A549 (cell line): ENCODE data around the gene CRYBB1.

Experiments
- CEBPB ChIP-seq, 2 experiments: fragments of >200 bp in 1 of 2; sonication (Bioruptor Twin) in 1 of 2; formaldehyde crosslinking in 1 of 2; IDR thresholded peaks; 2 replicates each; pipeline ENCODE4 v1.6.1; 2012 to 2016
- EP300 ChIP-seq, 2 experiments: fragments of >200 bp; sonication (Bioruptor Twin); formaldehyde crosslinking; IDR thresholded peaks; 2 replicates in 1 of 2; 3 replicates in 1 of 2; pipeline ENCODE4 v1.6.1; 2016 to 2017
- ESRRA ChIP-seq: fragments of 150-350 bp; IDR thresholded peaks from 2 replicates; pipeline ENCODE4 v1.6.1; 2014; ENCODE audit warnings: mild to moderate bottlenecking, low read length, borderline replicate concordance
- HOXA7 ChIP-seq: fragments of 250-450 bp; sonication (Bioruptor Pico); IDR thresholded peaks from 2 replicates; pipeline ENCODE4 v1.5.0; 2020; ENCODE audit warnings: mild to moderate bottlenecking, moderate library complexity
- NFE2L2 ChIP-seq: fragments of 150-350 bp; conservative IDR thresholded peaks from 2 replicates; pipeline ENCODE4 v1.6.1; 2014; ENCODE audit warnings: low read length
- NR3C1 ChIP-seq: fragments of >200 bp; sonication (Bioruptor Twin); formaldehyde crosslinking; IDR thresholded peaks from 3 replicates; pipeline ENCODE4 v1.6.1; 2017
- PHF8 ChIP-seq: fragments of 200-600 bp; sonication (generic); IDR thresholded peaks from 2 replicates; pipeline ENCODE4 v1.6.1; 2016; ENCODE audit warnings: low read depth, mild to moderate bottlenecking, antibody characterized with exemption, moderate library complexity, borderline replicate concordance
- POLR2A ChIP-seq: IDR thresholded peaks from 2 replicates; pipeline ENCODE4 v1.6.1; 2012; ENCODE audit warnings: mild to moderate bottlenecking, low read length
- RAD21 ChIP-seq, 2 experiments: fragments of >200 bp in 1 of 2; sonication (Bioruptor Twin) in 1 of 2; formaldehyde crosslinking in 1 of 2; IDR thresholded peaks in 1 of 2; conservative IDR thresholded peaks in 1 of 2; 2 replicates in 1 of 2; 3 replicates in 1 of 2; pipeline ENCODE4 v1.6.1; 2012 to 2018; ENCODE audit warnings: inconsistent platforms in 1 of 2
- SREBF2 ChIP-seq: fragments of 450-650 bp; IDR thresholded peaks from 2 replicates; pipeline ENCODE4 v1.6.1; 2014; ENCODE audit warnings: mild to moderate bottlenecking, moderate library complexity
- ZNF302 ChIP-seq: fragments of 250-450 bp; sonication (Bioruptor Pico); IDR thresholded peaks from 2 replicates; pipeline ENCODE4 v1.9.0; 2021; ENCODE audit warnings: inconsistent platforms, mild to moderate bottlenecking, moderate library complexity
- TF ChIP-seq, protein P1 (sequence below): fragments of >200 bp; sonication (Bioruptor Twin); formaldehyde crosslinking; IDR thresholded peaks from 3 replicates; pipeline ENCODE4 v1.5.1; 2016
- TF ChIP-seq, protein P2 (sequence below): fragments of 450-650 bp; IDR thresholded peaks from 2 replicates; pipeline ENCODE4 v1.6.1; 2014; ENCODE audit warnings: antibody characterized with exemption
- TF ChIP-seq, protein P3 (sequence below): IDR thresholded peaks from 2 replicates; pipeline ENCODE4 v1.6.1; 2012; ENCODE audit warnings: low read depth, borderline replicate concordance

DNA sequence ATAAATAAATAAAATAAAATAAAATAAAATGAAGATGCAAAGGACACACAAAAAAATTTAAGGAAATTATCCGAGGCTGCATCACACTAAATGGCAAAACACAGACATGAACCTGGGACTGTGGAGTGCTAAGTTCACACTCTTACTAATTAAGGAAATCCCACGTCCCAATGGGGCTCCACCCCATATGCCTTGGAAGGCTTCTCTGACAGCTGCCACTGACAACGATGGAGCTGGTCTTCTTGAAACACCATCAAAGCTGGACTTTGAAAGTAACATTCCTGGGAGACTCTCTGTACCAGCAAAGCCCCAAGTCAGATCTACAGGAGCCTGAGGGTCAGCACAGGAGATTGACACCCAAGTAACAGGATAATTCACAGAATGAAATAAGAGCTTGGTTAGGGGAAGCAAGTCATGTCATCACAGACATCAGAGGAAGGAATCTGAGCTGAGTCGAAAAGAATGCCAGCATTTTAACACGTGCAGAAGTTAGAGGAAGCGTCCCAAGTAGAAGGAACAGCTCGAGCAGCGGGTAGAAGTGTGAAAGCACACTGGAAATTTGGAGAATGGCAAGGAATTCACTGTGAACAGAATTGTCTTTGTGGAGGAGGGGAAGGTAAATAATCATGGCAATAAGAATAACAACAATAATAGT lies 41.7 kb downstream of the CRYBB1 start:
- TF ChIP-seq NR3C1 (no peak), ZNF302 (CRISPR knock-in tag) (no peak), EP300 (IDR thresholded peaks at IDR 0.05) (no peak), HOXA7 (CRISPR knock-in tag) (no peak), RAD21 (conservative IDR thresholded peaks at IDR 0.05 in 1 of 2, IDR thresholded peaks at IDR 0.05 in 1 of 2) (no peak), POLR2A (no peak), SREBF2 (no peak), CEBPB (IDR thresholded peaks at IDR 0.05) (no peak), ESRRA (no peak), NFE2L2 (no peak), PHF8 (no peak)
- TF ChIP-seq, protein P1, sequence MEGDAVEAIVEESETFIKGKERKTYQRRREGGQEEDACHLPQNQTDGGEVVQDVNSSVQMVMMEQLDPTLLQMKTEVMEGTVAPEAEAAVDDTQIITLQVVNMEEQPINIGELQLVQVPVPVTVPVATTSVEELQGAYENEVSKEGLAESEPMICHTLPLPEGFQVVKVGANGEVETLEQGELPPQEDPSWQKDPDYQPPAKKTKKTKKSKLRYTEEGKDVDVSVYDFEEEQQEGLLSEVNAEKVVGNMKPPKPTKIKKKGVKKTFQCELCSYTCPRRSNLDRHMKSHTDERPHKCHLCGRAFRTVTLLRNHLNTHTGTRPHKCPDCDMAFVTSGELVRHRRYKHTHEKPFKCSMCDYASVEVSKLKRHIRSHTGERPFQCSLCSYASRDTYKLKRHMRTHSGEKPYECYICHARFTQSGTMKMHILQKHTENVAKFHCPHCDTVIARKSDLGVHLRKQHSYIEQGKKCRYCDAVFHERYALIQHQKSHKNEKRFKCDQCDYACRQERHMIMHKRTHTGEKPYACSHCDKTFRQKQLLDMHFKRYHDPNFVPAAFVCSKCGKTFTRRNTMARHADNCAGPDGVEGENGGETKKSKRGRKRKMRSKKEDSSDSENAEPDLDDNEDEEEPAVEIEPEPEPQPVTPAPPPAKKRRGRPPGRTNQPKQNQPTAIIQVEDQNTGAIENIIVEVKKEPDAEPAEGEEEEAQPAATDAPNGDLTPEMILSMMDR = no peak
- TF ChIP-seq, protein P2, sequence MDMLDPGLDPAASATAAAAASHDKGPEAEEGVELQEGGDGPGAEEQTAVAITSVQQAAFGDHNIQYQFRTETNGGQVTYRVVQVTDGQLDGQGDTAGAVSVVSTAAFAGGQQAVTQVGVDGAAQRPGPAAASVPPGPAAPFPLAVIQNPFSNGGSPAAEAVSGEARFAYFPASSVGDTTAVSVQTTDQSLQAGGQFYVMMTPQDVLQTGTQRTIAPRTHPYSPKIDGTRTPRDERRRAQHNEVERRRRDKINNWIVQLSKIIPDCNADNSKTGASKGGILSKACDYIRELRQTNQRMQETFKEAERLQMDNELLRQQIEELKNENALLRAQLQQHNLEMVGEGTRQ = no peak
- TF ChIP-seq, protein P3, sequence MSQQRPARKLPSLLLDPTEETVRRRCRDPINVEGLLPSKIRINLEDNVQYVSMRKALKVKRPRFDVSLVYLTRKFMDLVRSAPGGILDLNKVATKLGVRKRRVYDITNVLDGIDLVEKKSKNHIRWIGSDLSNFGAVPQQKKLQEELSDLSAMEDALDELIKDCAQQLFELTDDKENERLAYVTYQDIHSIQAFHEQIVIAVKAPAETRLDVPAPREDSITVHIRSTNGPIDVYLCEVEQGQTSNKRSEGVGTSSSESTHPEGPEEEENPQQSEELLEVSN = no peak
